GM12875 (cell line): ENCODE results near the gene MAP3K2.

Experiments
- H3K4me3 ChIP-seq: one replicate; pipeline ENCODE4 v1.5.1; 2011; ENCODE audit warnings: low read depth, low read length, control low read depth
- TF ChIP-seq, protein P1 (sequence below): IDR thresholded peaks from 2 replicates; pipeline ENCODE4 v1.5.1; 2011; ENCODE audit warnings: low read depth, mild to moderate bottlenecking, control low read depth, inconsistent platforms, low read length, moderate library complexity, borderline replicate concordance; ENCODE audit not compliant: insufficient read depth

MAP3K2 gene

GRCh38 chr2:127420039-127420864, 32.5 kb upstream of the MAP3K2 start:
- TF ChIP-seq, protein P1, sequence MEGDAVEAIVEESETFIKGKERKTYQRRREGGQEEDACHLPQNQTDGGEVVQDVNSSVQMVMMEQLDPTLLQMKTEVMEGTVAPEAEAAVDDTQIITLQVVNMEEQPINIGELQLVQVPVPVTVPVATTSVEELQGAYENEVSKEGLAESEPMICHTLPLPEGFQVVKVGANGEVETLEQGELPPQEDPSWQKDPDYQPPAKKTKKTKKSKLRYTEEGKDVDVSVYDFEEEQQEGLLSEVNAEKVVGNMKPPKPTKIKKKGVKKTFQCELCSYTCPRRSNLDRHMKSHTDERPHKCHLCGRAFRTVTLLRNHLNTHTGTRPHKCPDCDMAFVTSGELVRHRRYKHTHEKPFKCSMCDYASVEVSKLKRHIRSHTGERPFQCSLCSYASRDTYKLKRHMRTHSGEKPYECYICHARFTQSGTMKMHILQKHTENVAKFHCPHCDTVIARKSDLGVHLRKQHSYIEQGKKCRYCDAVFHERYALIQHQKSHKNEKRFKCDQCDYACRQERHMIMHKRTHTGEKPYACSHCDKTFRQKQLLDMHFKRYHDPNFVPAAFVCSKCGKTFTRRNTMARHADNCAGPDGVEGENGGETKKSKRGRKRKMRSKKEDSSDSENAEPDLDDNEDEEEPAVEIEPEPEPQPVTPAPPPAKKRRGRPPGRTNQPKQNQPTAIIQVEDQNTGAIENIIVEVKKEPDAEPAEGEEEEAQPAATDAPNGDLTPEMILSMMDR: no peak
- H3K4me3 ChIP-seq: no peak overlapping the region

DNA sequence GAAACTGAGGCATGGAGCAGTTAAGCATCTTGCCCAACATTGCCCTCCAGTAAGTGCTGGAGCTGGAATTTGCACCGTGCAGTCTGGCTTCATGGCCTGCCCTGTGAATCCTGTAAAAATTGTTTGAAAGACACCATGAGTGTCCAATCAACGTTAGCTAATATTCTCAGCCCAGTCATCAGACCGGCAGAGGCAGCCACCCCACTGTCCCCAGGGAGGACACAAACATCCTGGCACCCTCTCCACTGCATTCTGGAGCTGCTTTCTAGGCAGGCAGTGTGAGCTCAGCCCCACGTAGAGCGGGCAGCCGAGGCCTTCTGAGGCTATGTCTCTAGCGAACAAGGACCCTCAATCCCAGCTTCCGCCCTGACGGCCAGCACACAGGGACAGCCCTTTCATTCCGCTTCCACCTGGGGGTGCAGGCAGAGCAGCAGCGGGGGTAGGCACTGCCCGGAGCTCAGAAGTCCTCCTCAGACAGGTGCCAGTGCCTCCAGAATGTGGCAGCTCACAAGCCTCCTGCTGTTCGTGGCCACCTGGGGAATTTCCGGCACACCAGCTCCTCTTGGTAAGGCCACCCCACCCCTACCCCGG, 31.8 kb upstream of the MAP3K2 start:
- TF ChIP-seq, protein P1: no peak
- no peak overlapping the region for H3K4me3 ChIP-seq

- TF ChIP-seq, protein P1: no peak
Measured at GRCh38 chr2:127419112-127419430, 31.3 kb upstream of the MAP3K2 start.

GRCh38 chr2:127418300-127419111, 30.7 kb upstream of the MAP3K2 start, which contains the start of gene PROC:
TSS of gene PROC (plus strand) at chr2:127418427. CDS start at chr2:127419943, 1,516 bp downstream.
- no peak within 1 kb of the TSS for H3K4me3 ChIP-seq
- TF ChIP-seq, protein P1: no peak

More at GRCh38 chr2:127419112-127419430, 31.3 kb upstream of the MAP3K2 start:
- H3K4me3 ChIP-seq: no peak overlapping the region

DNA sequence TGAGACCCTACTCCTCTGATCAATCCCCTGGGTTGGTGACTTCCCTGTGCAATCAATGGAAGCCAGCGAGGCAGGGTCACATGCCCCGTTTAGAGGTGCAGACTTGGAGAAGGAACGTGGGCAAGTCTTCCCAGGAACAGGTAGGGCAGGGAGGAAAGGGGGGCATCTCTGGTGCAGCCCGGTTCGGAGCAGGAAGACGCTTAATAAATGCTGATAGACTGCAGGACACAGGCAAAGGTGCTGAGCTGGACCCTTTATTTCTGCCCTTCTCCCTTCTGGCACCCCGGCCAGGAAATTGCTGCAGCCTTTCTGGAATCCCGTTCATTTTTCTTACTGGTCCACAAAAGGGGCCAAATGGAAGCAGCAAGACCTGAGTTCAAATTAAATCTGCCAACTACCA, 29.6 kb upstream of the MAP3K2 start:
- no peak overlapping the region for H3K4me3 ChIP-seq
- TF ChIP-seq, protein P1: no peak

GRCh38 chr2:127416506-127417001, 28.8 kb upstream of the MAP3K2 start:
- TF ChIP-seq, protein P1: no peak
- peak overlapping the region; percentile 33 for H3K4me3 ChIP-seq
